ENCODE data around the gene RIMS1. TPM values are rescaled to one million over a fixed set of nuclear protein-coding genes. Genes with fewer than 3 reads are reported as not detected.

RIMS1 gene
- total RNA-seq, 1 experiment from 2014 or later: 0.51 TPM

GRCh38 chr6:72031471-72031870, 145.1 kb downstream of the RIMS1 start:
- H3K27me3 ChIP-seq (ENCODE audit: low read length): 0 out of 2 replicates have a peak, but pooled peaks cover 2% of the 10 kb centered on the region
- ATAC-seq (no peak), DNase-seq (no peak)
- H3K9me3 ChIP-seq (ENCODE audit: low read length): no peaks in the 10 kb centered on the region
- intact Hi-C loops (cut with micrococcal nuclease): no loop called here
- ChIA-PET CTCF (no interaction called here), POLR2A (ENCODE audit: unreplicated experiment) (no interaction called here)
- no peaks in the 10 kb centered on the region for H3K79me2 ChIP-seq (ENCODE audit: low read length)
- H3K27ac ChIP-seq (ENCODE audit: low read length): no peak overlapping the region
- TF ChIP-seq CTCF (conservative IDR thresholded peaks at IDR 0.05; ENCODE audit: low read depth, low read length): no peak
- TF ChIP-seq EZH2phosphoT487 (IDR thresholded peaks at IDR 0.05; ENCODE audit: borderline replicate concordance, low read length): no peak
- TF ChIP-seq EZH2 (IDR thresholded peaks at IDR 0.05; ENCODE audit: low read length, unreplicated experiment): no peak
- H3K9me2 ChIP-seq (replicated peaks; ENCODE audit: low read length): no peaks in the 10 kb centered on the region
- no peak overlapping the region for H3K4me2 ChIP-seq (ENCODE audit: low read length)
- no peaks in the 10 kb centered on the region for H3K4me1 ChIP-seq (ENCODE audit: insufficient read depth, low read length)
- H3K36me3 ChIP-seq (ENCODE audit: low read depth, low read length): no peaks in the 10 kb centered on the region
- no peaks in the 10 kb centered on the region for H4K20me1 ChIP-seq (ENCODE audit: low read length)
- H3F3A ChIP-seq (ENCODE audit: low read length, unreplicated experiment): no peaks in the 10 kb centered on the region
- no TSS peak for BruUV-seq (replicated peaks)
- no peak overlapping the region for H2AFZ ChIP-seq (ENCODE audit: low read length)
- no peak overlapping the region for H3K9ac ChIP-seq (ENCODE audit: low read length)
- no peak overlapping the region for H3K4me3 ChIP-seq (ENCODE audit: low read length)

DNA sequence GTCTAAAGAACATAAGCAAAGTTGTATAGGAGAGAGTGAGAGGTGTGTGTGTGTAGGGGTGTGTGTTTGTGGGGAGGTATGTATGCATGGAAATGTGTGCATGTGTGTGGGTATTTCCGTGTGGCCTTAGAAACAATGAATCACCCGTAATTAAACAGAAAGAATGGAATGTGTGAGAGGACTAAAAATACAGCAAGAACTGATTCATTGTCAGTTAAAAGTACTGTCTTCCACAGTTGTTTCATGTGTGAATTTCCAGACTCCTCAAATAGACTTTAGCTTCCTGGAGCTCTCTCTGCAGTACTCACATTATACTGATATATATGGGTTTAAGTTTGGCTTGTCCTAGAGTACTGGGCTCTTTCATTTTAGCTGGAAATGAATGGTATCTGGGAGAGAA, 145.7 kb downstream of the RIMS1 start:
- intact Hi-C loops (cut with micrococcal nuclease): no loop called here
- no peaks in the 10 kb centered on the region for H3K36me3 ChIP-seq (ENCODE audit: low read depth, low read length)
- H3F3A ChIP-seq (ENCODE audit: low read length, unreplicated experiment): no peaks in the 10 kb centered on the region
- peak; percentile 3 for DNase-seq
- no peaks in the 10 kb centered on the region for H3K9me2 ChIP-seq (replicated peaks; ENCODE audit: low read length)
- H3K9ac ChIP-seq (ENCODE audit: low read length): no peak overlapping the region
- TF ChIP-seq EZH2phosphoT487 (IDR thresholded peaks at IDR 0.05; ENCODE audit: borderline replicate concordance, low read length) (no peak), CTCF (conservative IDR thresholded peaks at IDR 0.05; ENCODE audit: low read depth, low read length) (no peak), EZH2 (IDR thresholded peaks at IDR 0.05; ENCODE audit: low read length, unreplicated experiment) (no peak)
- no peaks in the 10 kb centered on the region for H3K9me3 ChIP-seq (ENCODE audit: low read length)
- no peaks in the 10 kb centered on the region for H3K4me1 ChIP-seq (ENCODE audit: insufficient read depth, low read length)
- ATAC-seq: peak; percentile 18; the same call in 1 of the 2 replicates
- no TSS peak for BruUV-seq (replicated peaks)
- no peak overlapping the region for H2AFZ ChIP-seq (ENCODE audit: low read length)
- H3K79me2 ChIP-seq (ENCODE audit: low read length): no peaks in the 10 kb centered on the region
- H3K27me3 ChIP-seq (ENCODE audit: low read length): 0 out of 2 replicates have a peak, but pooled peaks cover 2% of the 10 kb centered on the region
- H4K20me1 ChIP-seq (ENCODE audit: low read length): no peaks in the 10 kb centered on the region
- H3K4me2 ChIP-seq (ENCODE audit: low read length): no peak overlapping the region
- H3K27ac ChIP-seq (ENCODE audit: low read length): no peak overlapping the region
- ChIA-PET CTCF (no interaction called here), POLR2A (ENCODE audit: unreplicated experiment) (no interaction called here)
- H3K4me3 ChIP-seq (ENCODE audit: low read length): no peak overlapping the region

DNA sequence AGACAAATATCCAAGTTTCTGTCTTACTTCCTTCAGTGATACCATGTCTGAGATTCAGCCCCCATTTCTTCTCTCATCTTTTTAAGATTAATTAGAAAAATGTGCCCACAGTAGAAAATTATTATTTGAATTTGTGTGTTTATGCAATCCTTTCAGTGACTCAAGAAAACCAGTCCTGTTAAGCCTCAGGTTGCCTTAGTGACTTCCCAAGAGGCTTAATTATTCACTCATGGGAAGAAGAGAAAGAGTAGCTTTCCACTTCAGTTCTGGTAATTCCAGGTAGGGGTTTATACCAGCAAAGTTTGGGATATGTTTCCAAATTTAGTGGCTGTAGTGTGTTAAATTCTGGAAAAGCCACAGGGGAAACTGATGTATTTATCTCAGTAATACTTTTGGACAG, 149.1 kb downstream of the RIMS1 start:
- no peak for DNase-seq
- H3K27ac ChIP-seq (ENCODE audit: low read length): no peak overlapping the region
- H3F3A ChIP-seq (ENCODE audit: low read length, unreplicated experiment): no peaks in the 10 kb centered on the region
- no peak for ATAC-seq
- H3K4me2 ChIP-seq (ENCODE audit: low read length): no peak overlapping the region
- no peak overlapping the region for H2AFZ ChIP-seq (ENCODE audit: low read length)
- no peak overlapping the region for H3K4me3 ChIP-seq (ENCODE audit: low read length)
- H4K20me1 ChIP-seq (ENCODE audit: low read length): no peaks in the 10 kb centered on the region
- intact Hi-C loops (cut with micrococcal nuclease): no loop called here
- no peaks in the 10 kb centered on the region for H3K9me2 ChIP-seq (replicated peaks; ENCODE audit: low read length)
- no peaks in the 10 kb centered on the region for H3K36me3 ChIP-seq (ENCODE audit: low read depth, low read length)
- ChIA-PET POLR2A (ENCODE audit: unreplicated experiment) (no interaction called here), CTCF (no interaction called here)
- H3K79me2 ChIP-seq (ENCODE audit: low read length): no peaks in the 10 kb centered on the region
- BruUV-seq (replicated peaks): no TSS peak
- H3K27me3 ChIP-seq (ENCODE audit: low read length): 0 out of 2 replicates have a peak, but pooled peaks cover 2% of the 10 kb centered on the region
- no peaks in the 10 kb centered on the region for H3K9me3 ChIP-seq (ENCODE audit: low read length)
- no peak for TF ChIP-seq EZH2phosphoT487 (IDR thresholded peaks at IDR 0.05; ENCODE audit: borderline replicate concordance, low read length)
- no peak for TF ChIP-seq CTCF (conservative IDR thresholded peaks at IDR 0.05; ENCODE audit: low read depth, low read length)
- TF ChIP-seq EZH2 (IDR thresholded peaks at IDR 0.05; ENCODE audit: low read length, unreplicated experiment): no peak
- no peaks in the 10 kb centered on the region for H3K4me1 ChIP-seq (ENCODE audit: insufficient read depth, low read length)
- H3K9ac ChIP-seq (ENCODE audit: low read length): no peak overlapping the region

All from PC-3 (cell line).